HG02943 (cell line): ENCODE measurements around the gene PTX4.
"Not testable (repeated sequence)": the region's sequence is repeated elsewhere in the genome, so short reads cannot be mapped to it uniquely, and the experiment has no call there.

Experiments used
- ATAC-seq: cut with Tn5 transposase; IDR thresholded peaks from one replicate; pipeline ENCODE4 v1.9.1; 2021; ENCODE audit warnings: mild to moderate bottlenecking, low read depth, moderate library complexity; ENCODE audit not compliant: unreplicated experiment

PTX4 gene

GRCh38 chr16:1487395-1488053 is 1.2 kb downstream of the PTX4 start:
- ATAC-seq = no peak

- ATAC-seq = no peak
Observed at GRCh38 chr16:1486551-1487390, 2.0 kb downstream of the PTX4 start.

- ATAC-seq = no peak
Observed at GRCh38 chr16:1485847-1486496, 2.8 kb downstream of the PTX4 start.

- no peak for ATAC-seq
Observed at GRCh38 chr16:1481906-1482835, 6.6 kb downstream of the PTX4 start.

GRCh38 chr16:1478937-1479336 is 9.8 kb downstream of the PTX4 start:
- not testable (repeated sequence) for ATAC-seq

GRCh38 chr16:1477033-1477432 is 11.7 kb downstream of the PTX4 start:
- ATAC-seq = no peak

GRCh38 chr16:1475552-1476114 is 13.1 kb downstream of the PTX4 start:
- ATAC-seq = no peak

GRCh38 chr16:1474796-1475551 is 13.8 kb downstream of the PTX4 start, which contains the start of gene CLCN7:
Gene CLCN7 (minus strand): TSS chr16:1475028. CDS start chr16:1474974, 54 bp downstream.
- peak; percentile 66 for ATAC-seq

- ATAC-seq = no peak
Observed at GRCh38 chr16:1474082-1474795, 14.5 kb downstream of the PTX4 start.

- ATAC-seq = no peak
Observed at GRCh38 chr16:1472974-1473373, 15.8 kb downstream of the PTX4 start.

GRCh38 chr16:1471569-1472194 is 17.1 kb downstream of the PTX4 start:
- no peak for ATAC-seq

GRCh38 chr16:1470481-1471251 is 18.1 kb downstream of the PTX4 start:
- no peak for ATAC-seq

- ATAC-seq = no peak
Observed at GRCh38 chr16:1469693-1470201, 19.0 kb downstream of the PTX4 start.

- not testable (repeated sequence) for ATAC-seq
Observed at GRCh38 chr16:1469141-1469540, 19.6 kb downstream of the PTX4 start.

- no peak for ATAC-seq
Observed at GRCh38 chr16:1468426-1468810, 20.3 kb downstream of the PTX4 start.

- ATAC-seq = no peak
Observed at GRCh38 chr16:1466968-1467521, 21.7 kb downstream of the PTX4 start.

GRCh38 chr16:1466054-1466453 is 22.7 kb downstream of the PTX4 start:
- ATAC-seq = no peak
